Measurements from ENCODE around the gene RRP15.

Gene RRP15

GRCh38 chr1:218275823-218276222, 9.3 kb upstream of the RRP15 start:
- H3K27ac ChIP-seq (replicated peaks; ENCODE audit: low read length): no peak overlapping the region
- no peak overlapping the region for H2BK12ac ChIP-seq (ENCODE audit: low read length)
- H2BK15ac ChIP-seq (ENCODE audit: low read length): no peak overlapping the region
- no peak overlapping the region for H3K9ac ChIP-seq (ENCODE audit: low read depth, low read length, poor library complexity)
- H2BK5ac ChIP-seq (ENCODE audit: low read length): no peak overlapping the region
- H3K36me3 ChIP-seq (replicated peaks in 1 of 2; ENCODE audit: control insufficient read depth in 2 of 2, insufficient read depth in 2 of 2, low read length in 2 of 2): no peaks in the 10 kb centered on the region
- DNase-seq (ENCODE audit: low spot score): no peak
- H3K18ac ChIP-seq (ENCODE audit: low read length): no peak overlapping the region
- H4K91ac ChIP-seq (ENCODE audit: low read depth, low read length, poor library complexity): no peak overlapping the region
- H3K14ac ChIP-seq (ENCODE audit: low read length): no peak overlapping the region
- peaks cover 0 to 3% (median 0%) of the 10 kb centered on the region in 3 experiments for H3K27me3 ChIP-seq (ENCODE audit: control insufficient read depth in 3 of 3, insufficient read depth in 3 of 3, low read depth in 1 of 3, low read length in 3 of 3)
- H3K4me1 ChIP-seq (ENCODE audit: control insufficient read depth in 2 of 2, insufficient read depth in 1 of 2, low read depth in 1 of 2, low read length in 2 of 2): peaks cover 0 to 7% of the 10 kb centered on the region in 2 donors
- no peak overlapping the region for H3K4ac ChIP-seq (ENCODE audit: low read length)
- H4K8ac ChIP-seq (ENCODE audit: low read depth, low read length): no peak overlapping the region
- no peak overlapping the region for H2AFZ ChIP-seq (ENCODE audit: low read length)
- H3K23ac ChIP-seq (ENCODE audit: low read depth, low read length, poor library complexity): no peak overlapping the region
- no peak overlapping the region for H3K4me2 ChIP-seq (ENCODE audit: insufficient read depth, low read length, poor library complexity, severe bottlenecking)
- peaks cover 0 to 3% of the 10 kb centered on the region in 2 donors for H3K9me3 ChIP-seq (replicated peaks in 1 of 2; ENCODE audit: control insufficient read depth in 2 of 2, insufficient read depth in 1 of 2, low read depth in 1 of 2, low read length in 2 of 2)
- no peak overlapping the region for H3K4me3 ChIP-seq (ENCODE audit: low read length in 2 of 2)
- no peak overlapping the region for H2AK5ac ChIP-seq (ENCODE audit: low read depth, low read length)
- WGBS, 2 donors (ENCODE audit: extremely low coverage in 2 of 2, insufficient read length in 2 of 2, insufficient replicate concordance in 1 of 2): no CpG with 5 or more reads among the region's 2 CpGs
- H2BK120ac ChIP-seq (ENCODE audit: low read depth, low read length): no peak overlapping the region
- no peaks in the 10 kb centered on the region for H3K79me1 ChIP-seq (ENCODE audit: low read depth, low read length)

- Histone ChIP-seq H3K4ac (ENCODE audit: low read length) (no peak overlapping the region), H3K36me3 (replicated peaks in 1 of 2; ENCODE audit: control insufficient read depth in 2 of 2, insufficient read depth in 2 of 2, low read length in 2 of 2) (no peaks in the 10 kb centered on the region), H2BK12ac (ENCODE audit: low read length) (no peak overlapping the region), H2BK120ac (ENCODE audit: low read depth, low read length) (no peak overlapping the region), H4K8ac (ENCODE audit: low read depth, low read length) (no peak overlapping the region), H3K4me2 (ENCODE audit: insufficient read depth, low read length, poor library complexity, severe bottlenecking) (no peak overlapping the region), H3K27me3 (ENCODE audit: control insufficient read depth in 3 of 3, insufficient read depth in 3 of 3, low read depth in 1 of 3, low read length in 3 of 3) (no peaks in the 10 kb centered on the region), H3K9ac (ENCODE audit: low read depth, low read length, poor library complexity) (no peak overlapping the region), H3K4me3 (ENCODE audit: low read length in 2 of 2) (no peak overlapping the region), H4K91ac (ENCODE audit: low read depth, low read length, poor library complexity) (no peak overlapping the region), H2AFZ (ENCODE audit: low read length) (no peak overlapping the region), H3K27ac (replicated peaks; ENCODE audit: low read length) (no peak overlapping the region), H2BK5ac (ENCODE audit: low read length) (no peak overlapping the region), H2BK15ac (ENCODE audit: low read length) (no peak overlapping the region), H3K14ac (ENCODE audit: low read length) (no peak overlapping the region), H2AK5ac (ENCODE audit: low read depth, low read length) (no peak overlapping the region), H3K18ac (ENCODE audit: low read length) (no peak overlapping the region), H3K9me3 (replicated peaks in 1 of 2; ENCODE audit: control insufficient read depth in 2 of 2, insufficient read depth in 1 of 2, low read depth in 1 of 2, low read length in 2 of 2) (peaks cover 0 to 10% of the 10 kb centered on the region in 2 donors), H3K4me1 (ENCODE audit: control insufficient read depth in 2 of 2, insufficient read depth in 1 of 2, low read depth in 1 of 2, low read length in 2 of 2) (peaks cover 6 to 7% of the 10 kb centered on the region in 2 donors), H3K23ac (ENCODE audit: low read depth, low read length, poor library complexity) (no peak overlapping the region), H3K79me1 (ENCODE audit: low read depth, low read length) (peaks cover 2% of the 10 kb centered on the region)
- DNase-seq (ENCODE audit: low spot score): no peak
- no CpG with 5 or more reads among the region's 4 CpGs for WGBS, 2 donors (ENCODE audit: extremely low coverage in 2 of 2, insufficient read length in 2 of 2, insufficient replicate concordance in 1 of 2)
These were observed 3.8 kb upstream of the RRP15 start for GRCh38 chr1:218281285-218281684.

GRCh38 chr1:218284377-218284916, 646 bp upstream of the RRP15 start:
- peak overlapping the region; percentile 63 for H2BK15ac ChIP-seq (ENCODE audit: low read length)
- no peak overlapping the region for H4K91ac ChIP-seq (ENCODE audit: low read depth, low read length, poor library complexity)
- H2BK5ac ChIP-seq (ENCODE audit: low read length): peak overlapping the region; percentile 82
- DNase-seq (ENCODE audit: low spot score): no peak
- H3K4me3 ChIP-seq (ENCODE audit: low read length in 2 of 2): peak overlapping the region; percentile 79 to 87
- peak overlapping the region; percentile 93 for H2BK120ac ChIP-seq (ENCODE audit: low read depth, low read length)
- H3K27ac ChIP-seq (replicated peaks; ENCODE audit: low read length): peak overlapping the region; percentile 83
- no peaks in the 10 kb centered on the region for H3K27me3 ChIP-seq (ENCODE audit: control insufficient read depth in 3 of 3, insufficient read depth in 3 of 3, low read depth in 1 of 3, low read length in 3 of 3)
- no peak overlapping the region for H2AK5ac ChIP-seq (ENCODE audit: low read depth, low read length)
- H3K23ac ChIP-seq (ENCODE audit: low read depth, low read length, poor library complexity): peak overlapping the region; percentile 92
- peaks cover 0 to 7% of the 10 kb centered on the region in 2 donors for H3K36me3 ChIP-seq (replicated peaks in 1 of 2; ENCODE audit: control insufficient read depth in 2 of 2, insufficient read depth in 2 of 2, low read length in 2 of 2)
- H3K9me3 ChIP-seq (replicated peaks in 1 of 2; ENCODE audit: control insufficient read depth in 2 of 2, insufficient read depth in 1 of 2, low read depth in 1 of 2, low read length in 2 of 2): peaks cover 0 to 10% of the 10 kb centered on the region in 2 donors
- WGBS, 2 donors (ENCODE audit: extremely low coverage in 2 of 2, insufficient read length in 2 of 2, insufficient replicate concordance in 1 of 2): no CpG with 5 or more reads among the region's 26 CpGs
- peak overlapping the region; percentile 98 for H2AFZ ChIP-seq (ENCODE audit: low read length)
- peaks cover 3 to 10% of the 10 kb centered on the region in 2 donors for H3K4me1 ChIP-seq (ENCODE audit: control insufficient read depth in 2 of 2, insufficient read depth in 1 of 2, low read depth in 1 of 2, low read length in 2 of 2)
- peak overlapping the region; percentile 54 for H3K4ac ChIP-seq (ENCODE audit: low read length)
- peak overlapping the region; percentile 27 for H3K14ac ChIP-seq (ENCODE audit: low read length)
- H2BK12ac ChIP-seq (ENCODE audit: low read length): no peak overlapping the region
- H3K4me2 ChIP-seq (ENCODE audit: insufficient read depth, low read length, poor library complexity, severe bottlenecking): peak overlapping the region; percentile 82
- peak overlapping the region; percentile 90 for H3K9ac ChIP-seq (ENCODE audit: low read depth, low read length, poor library complexity)
- H3K79me1 ChIP-seq (ENCODE audit: low read depth, low read length): peaks cover 2% of the 10 kb centered on the region
- H4K8ac ChIP-seq (ENCODE audit: low read depth, low read length): peak overlapping the region; percentile 100
- H3K18ac ChIP-seq (ENCODE audit: low read length): peak overlapping the region; percentile 98

GRCh38 chr1:218292515-218292914, 7.4 kb downstream of the RRP15 start:
- no peak overlapping the region for H3K23ac ChIP-seq (ENCODE audit: low read depth, low read length, poor library complexity)
- no peak overlapping the region for H3K18ac ChIP-seq (ENCODE audit: low read length)
- H2BK12ac ChIP-seq (ENCODE audit: low read length): no peak overlapping the region
- H3K4me2 ChIP-seq (ENCODE audit: insufficient read depth, low read length, poor library complexity, severe bottlenecking): no peak overlapping the region
- H3K27ac ChIP-seq (replicated peaks; ENCODE audit: low read length): no peak overlapping the region
- no peak overlapping the region for H3K4me3 ChIP-seq (ENCODE audit: low read length in 2 of 2)
- no peak overlapping the region for H4K91ac ChIP-seq (ENCODE audit: low read depth, low read length, poor library complexity)
- peaks cover 0 to 36% of the 10 kb centered on the region in 2 donors for H3K36me3 ChIP-seq (replicated peaks in 1 of 2; ENCODE audit: control insufficient read depth in 2 of 2, insufficient read depth in 2 of 2, low read length in 2 of 2)
- no peaks in the 10 kb centered on the region for H3K4me1 ChIP-seq (ENCODE audit: control insufficient read depth in 2 of 2, insufficient read depth in 1 of 2, low read depth in 1 of 2, low read length in 2 of 2)
- H3K9ac ChIP-seq (ENCODE audit: low read depth, low read length, poor library complexity): no peak overlapping the region
- H3K9me3 ChIP-seq (replicated peaks in 1 of 2; ENCODE audit: control insufficient read depth in 2 of 2, insufficient read depth in 1 of 2, low read depth in 1 of 2, low read length in 2 of 2): no peaks in the 10 kb centered on the region
- no peaks in the 10 kb centered on the region for H3K79me1 ChIP-seq (ENCODE audit: low read depth, low read length)
- WGBS, 2 donors (ENCODE audit: extremely low coverage in 2 of 2, insufficient read length in 2 of 2, insufficient replicate concordance in 1 of 2): no CpG with 5 or more reads among the region's 3 CpGs
- H2AFZ ChIP-seq (ENCODE audit: low read length): no peak overlapping the region
- no peak overlapping the region for H2BK120ac ChIP-seq (ENCODE audit: low read depth, low read length)
- H3K14ac ChIP-seq (ENCODE audit: low read length): no peak overlapping the region
- H2AK5ac ChIP-seq (ENCODE audit: low read depth, low read length): no peak overlapping the region
- H3K4ac ChIP-seq (ENCODE audit: low read length): no peak overlapping the region
- H3K27me3 ChIP-seq (ENCODE audit: control insufficient read depth in 3 of 3, insufficient read depth in 3 of 3, low read depth in 1 of 3, low read length in 3 of 3): no peaks in the 10 kb centered on the region
- no peak overlapping the region for H2BK15ac ChIP-seq (ENCODE audit: low read length)
- no peak overlapping the region for H2BK5ac ChIP-seq (ENCODE audit: low read length)
- no peak for DNase-seq (ENCODE audit: low spot score)
- H4K8ac ChIP-seq (ENCODE audit: low read depth, low read length): no peak overlapping the region
